ENCODE measurements around the gene MSH3. TPM values are rescaled to one million over a fixed set of nuclear protein-coding genes. Genes with fewer than 3 reads are reported as not detected.

MSH3 gene
- total RNA-seq = 10 to 100 TPM; 14.5 to 27.2 (median 21.5) TPM

GRCh38 chr5:80654391-80655230, at the start of gene MSH3, which contains the start of gene DHFR:
TSS of gene MSH3 (plus strand) at chr5:80654652. CDS start at chr5:80654728, 76 bp downstream.
TSS of gene DHFR (minus strand) at chr5:80654983. CDS start at chr5:80654489, 494 bp downstream.
- peak; percentile 86 to 93 (median 93) for DNase-seq
- TF ChIP-seq POLR2A (IDR thresholded peaks at IDR 0.05) (peak; percentile 38 to 43), CTCF (IDR thresholded peaks at IDR 0.05) (peak in 5 of 6 experiments; percentile 22 to 51 (median 42))
- Histone ChIP-seq H3K27me3 (no peaks in the 10 kb centered on the region), H3K4me1 (peaks cover 5 to 10% (median 7%) of the 10 kb centered on the region in 4 donors), H3K36me3 (peaks cover 0 to 28% (median 0%) of the 10 kb centered on the region in 3 donors), H3K9me3 (no peaks in the 10 kb centered on the region), H3K4me3 (peak within 1 kb of the TSS; percentile 79 to 97 (median 88)), H3K27ac (peak within 1 kb of the TSS; percentile 92 to 99 (median 97))

- no peaks in the 10 kb centered on the region for H3K27me3 ChIP-seq
- TF ChIP-seq POLR2A (IDR thresholded peaks at IDR 0.05) (no peak), CTCF (IDR thresholded peaks at IDR 0.05) (no peak)
- DNase-seq = no peak
- no peaks in the 10 kb centered on the region for H3K4me1 ChIP-seq
- H3K4me3 ChIP-seq = no peak overlapping the region
- H3K36me3 ChIP-seq = no peaks in the 10 kb centered on the region
- H3K9me3 ChIP-seq = no peaks in the 10 kb centered on the region
- H3K27ac ChIP-seq = no peak overlapping the region
Measured at GRCh38 chr5:80607343-80607742, 47.1 kb upstream of the MSH3 start.

- Histone ChIP-seq H3K9me3 (no peaks in the 10 kb centered on the region), H3K4me3 (no peak overlapping the region), H3K27ac (no peak overlapping the region), H3K4me1 (no peaks in the 10 kb centered on the region), H3K36me3 (no peaks in the 10 kb centered on the region), H3K27me3 (no peaks in the 10 kb centered on the region)
- TF ChIP-seq CTCF (IDR thresholded peaks at IDR 0.05) (no peak), POLR2A (IDR thresholded peaks at IDR 0.05) (no peak)
- DNase-seq = no peak
Measured at GRCh38 chr5:80607832-80608231, 46.6 kb upstream of the MSH3 start.

- DNase-seq = no peak
- Histone ChIP-seq H3K4me3 (no peak overlapping the region), H3K27ac (no peak overlapping the region), H3K27me3 (no peaks in the 10 kb centered on the region), H3K4me1 (no peaks in the 10 kb centered on the region), H3K9me3 (no peaks in the 10 kb centered on the region), H3K36me3 (no peaks in the 10 kb centered on the region)
- TF ChIP-seq CTCF (IDR thresholded peaks at IDR 0.05) (no peak), POLR2A (IDR thresholded peaks at IDR 0.05) (no peak)
Measured at GRCh38 chr5:80608731-80609130, 45.7 kb upstream of the MSH3 start.

- Histone ChIP-seq H3K27me3 (no peaks in the 10 kb centered on the region), H3K27ac (no peak overlapping the region), H3K9me3 (no peaks in the 10 kb centered on the region), H3K4me3 (no peak overlapping the region), H3K36me3 (no peaks in the 10 kb centered on the region), H3K4me1 (no peaks in the 10 kb centered on the region)
- TF ChIP-seq POLR2A (IDR thresholded peaks at IDR 0.05) = no peak
- no peak for TF ChIP-seq CTCF (IDR thresholded peaks at IDR 0.05)
- no peak for DNase-seq
Measured at GRCh38 chr5:80609692-80610091, 44.8 kb upstream of the MSH3 start.
